Measurements from ENCODE around the gene TACSTD2. TPM values are rescaled to one million over a fixed set of nuclear protein-coding genes. Genes with fewer than 3 reads are reported as not detected.
A peak's percentile ranks its signal among the peaks of the same experiment; 100 is the strongest.

The TACSTD2 gene
- total RNA-seq, 1 donor from 2014 or later: 124 TPM

- no peaks in the 10 kb centered on the region for H3K36me3 ChIP-seq (ENCODE audit: control insufficient read depth, insufficient read depth, low read length)
- peak; percentile 84 for DNase-seq (ENCODE audit: low read depth)
- TF ChIP-seq CTCF (IDR thresholded peaks at IDR 0.05; ENCODE audit: insufficient read depth, low read length, severe bottlenecking): no peak
- H3K27me3 ChIP-seq (ENCODE audit: control insufficient read depth, insufficient read depth, low read length): no peaks in the 10 kb centered on the region
- FAIRE-seq: no peak
- no peak overlapping the region for H3K4me3 ChIP-seq (ENCODE audit: low read depth, low read length)
Observed at GRCh38 chr1:58620259-58620658, 43.2 kb upstream of the TACSTD2 start.

DNA sequence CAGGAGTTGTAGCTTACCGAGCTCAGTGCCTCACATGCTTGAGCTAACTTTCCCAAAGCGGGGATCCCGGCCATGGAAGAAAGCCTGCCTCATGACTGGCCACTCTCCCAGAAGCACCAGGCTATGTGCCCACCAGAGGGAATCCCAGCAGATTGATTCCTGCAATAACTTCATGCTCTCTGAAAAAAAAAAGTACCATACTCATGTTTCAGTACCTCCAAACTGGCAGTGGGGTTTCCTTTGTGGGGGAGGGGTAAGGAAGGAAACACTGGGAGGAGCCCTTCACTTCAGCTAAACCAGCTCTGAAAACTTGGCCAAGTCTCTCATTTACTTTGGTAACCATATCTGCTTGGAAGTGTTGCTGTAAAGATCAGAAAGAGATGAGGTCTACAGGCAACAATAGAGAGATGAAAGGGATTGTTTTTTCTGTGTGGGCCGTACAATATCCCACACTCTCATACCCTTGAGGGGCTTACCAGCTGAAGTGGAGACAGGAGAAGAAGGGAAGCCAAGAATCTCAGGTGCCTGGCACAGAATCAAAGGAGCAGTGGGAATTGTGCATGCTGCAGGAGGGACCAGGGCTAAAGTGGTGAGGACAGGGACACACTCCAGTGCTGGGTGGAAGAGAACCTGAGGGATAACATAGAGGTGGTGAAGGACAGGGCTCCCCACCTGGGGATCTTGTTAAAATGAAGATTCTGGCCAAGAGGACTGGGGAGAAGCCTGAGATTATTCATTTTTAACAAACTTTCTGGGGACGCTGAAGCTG is 42.4 kb upstream of the TACSTD2 start:
- no peak for FAIRE-seq
- no peak for TF ChIP-seq CTCF (IDR thresholded peaks at IDR 0.05; ENCODE audit: insufficient read depth, low read length, severe bottlenecking)
- Histone ChIP-seq H3K36me3 (ENCODE audit: control insufficient read depth, insufficient read depth, low read length) (no peaks in the 10 kb centered on the region), H3K4me3 (ENCODE audit: low read depth, low read length) (no peak overlapping the region), H3K27me3 (ENCODE audit: control insufficient read depth, insufficient read depth, low read length) (no peaks in the 10 kb centered on the region)
- DNase-seq (ENCODE audit: low read depth): peak; percentile 34

DNA sequence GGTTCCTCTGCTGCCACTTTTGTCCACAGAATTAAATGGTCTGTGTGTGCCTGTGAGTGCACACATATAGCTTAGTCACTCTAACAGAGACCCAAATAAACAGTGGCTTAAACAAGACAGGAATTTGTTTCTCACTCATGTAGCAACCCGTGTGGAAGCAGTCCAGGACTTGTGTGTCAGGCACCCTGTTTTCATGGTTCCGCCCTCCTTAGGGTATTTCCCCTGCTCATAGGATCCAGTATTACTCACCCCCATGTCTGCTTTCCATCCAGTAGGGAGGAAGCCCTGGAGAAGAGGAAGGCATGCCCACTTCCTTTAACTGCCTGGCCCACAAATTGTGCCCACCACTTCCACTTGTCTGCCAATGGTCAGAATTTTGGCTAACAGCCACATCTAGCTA is 41.3 kb upstream of the TACSTD2 start:
- no peak for TF ChIP-seq CTCF (IDR thresholded peaks at IDR 0.05; ENCODE audit: insufficient read depth, low read length, severe bottlenecking)
- H3K36me3 ChIP-seq (ENCODE audit: control insufficient read depth, insufficient read depth, low read length): no peaks in the 10 kb centered on the region
- FAIRE-seq: peak; percentile 89

DNA sequence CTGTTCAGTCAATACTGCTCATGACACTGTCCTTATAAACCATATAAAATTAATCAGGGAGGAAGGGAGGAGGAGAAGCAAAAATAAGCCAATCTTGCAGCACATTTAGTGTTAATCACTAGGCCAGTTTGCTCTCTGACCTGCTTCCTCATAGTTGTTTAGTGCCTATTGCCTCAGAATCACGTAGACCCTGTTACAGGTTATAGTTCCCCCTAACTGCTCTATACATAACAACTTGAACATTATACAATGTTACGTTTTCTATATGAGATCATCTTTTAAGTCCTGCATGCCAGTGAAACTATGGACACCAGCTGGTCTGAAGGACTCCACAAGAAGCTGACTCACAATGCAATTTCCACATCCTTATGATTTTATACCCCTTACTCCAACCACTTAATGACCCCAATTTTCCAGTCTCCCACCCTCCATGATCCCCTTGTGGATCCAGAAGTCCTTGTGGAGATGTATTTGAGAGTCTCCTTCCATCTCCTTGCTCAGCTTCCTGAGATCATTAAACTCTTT is 34.9 kb upstream of the TACSTD2 start:
- FAIRE-seq (peak; percentile 64), DNase-seq (ENCODE audit: low read depth) (no peak)
- Histone ChIP-seq H3K27me3 (ENCODE audit: control insufficient read depth, insufficient read depth, low read length) (no peaks in the 10 kb centered on the region), H3K36me3 (ENCODE audit: control insufficient read depth, insufficient read depth, low read length) (peaks cover 1% of the 10 kb centered on the region), H3K4me3 (ENCODE audit: low read depth, low read length) (no peak overlapping the region)
- no peak for TF ChIP-seq CTCF (IDR thresholded peaks at IDR 0.05; ENCODE audit: insufficient read depth, low read length, severe bottlenecking)

More for the DNA sequence above, 41.3 kb upstream of the TACSTD2 start:
- peak; percentile 100 for DNase-seq (ENCODE audit: low read depth)
- Histone ChIP-seq H3K27me3 (ENCODE audit: control insufficient read depth, insufficient read depth, low read length) (no peaks in the 10 kb centered on the region), H3K4me3 (ENCODE audit: low read depth, low read length) (no peak overlapping the region)

DNA sequence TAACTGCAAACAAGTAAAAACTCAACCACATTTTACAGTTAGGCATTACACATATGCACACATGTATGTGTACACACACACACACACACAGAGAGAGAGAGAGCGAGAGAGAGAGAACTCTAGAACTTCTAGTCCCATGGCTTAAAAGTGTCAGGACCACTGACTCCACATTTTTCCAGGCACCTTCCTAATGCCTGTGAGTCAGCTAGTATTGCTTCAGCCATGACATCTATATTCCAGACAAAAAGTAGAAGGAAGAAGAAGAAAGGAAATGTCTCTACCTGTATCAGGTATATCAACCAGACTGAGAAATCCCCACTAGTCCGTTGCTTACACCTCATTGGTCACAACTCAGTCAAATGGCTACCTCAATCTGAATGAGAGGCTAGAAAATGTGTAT is 31.9 kb upstream of the TACSTD2 start:
- DNase-seq (ENCODE audit: low read depth) (peak; percentile 80), FAIRE-seq (no peak)
- H3K27me3 ChIP-seq (ENCODE audit: control insufficient read depth, insufficient read depth, low read length): no peaks in the 10 kb centered on the region
- H3K36me3 ChIP-seq (ENCODE audit: control insufficient read depth, insufficient read depth, low read length): peaks cover 1% of the 10 kb centered on the region
- no peak for TF ChIP-seq CTCF (IDR thresholded peaks at IDR 0.05; ENCODE audit: insufficient read depth, low read length, severe bottlenecking)
- no peak overlapping the region for H3K4me3 ChIP-seq (ENCODE audit: low read depth, low read length)

Data from bronchial epithelial cell (primary cell).